ENCODE data around the gene PKD2L2. TPM values are rescaled to one million over a fixed set of nuclear protein-coding genes. Genes with fewer than 3 reads are reported as not detected.
A peak's percentile ranks its signal among the peaks of the same experiment; 100 is the strongest.

PKD2L2 gene
- polyA plus RNA-seq, 3 donors, result 0.08 TPM; not detected in 2

DNA sequence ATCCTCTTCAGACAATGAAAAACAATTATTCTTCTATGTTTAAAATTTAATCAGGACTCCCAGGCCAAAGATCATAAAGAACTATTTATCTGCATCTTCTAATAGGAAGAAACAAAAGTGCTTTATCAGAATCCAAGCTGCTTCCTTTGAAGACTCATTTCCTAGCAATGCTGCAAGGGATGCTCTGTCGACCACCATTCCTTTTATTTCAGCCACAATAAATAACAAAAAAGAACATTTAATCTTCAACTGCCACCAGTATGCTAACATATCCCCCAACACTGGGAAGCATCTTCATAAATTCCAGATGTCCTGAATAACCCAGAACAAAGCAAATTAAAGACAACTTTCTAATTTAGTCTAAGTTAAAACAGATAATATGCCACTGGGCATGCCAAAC lies 68.7 kb downstream of the PKD2L2 start:
- H3K4me3 ChIP-seq (replicated peaks in 1 of 3; ENCODE audit: low read depth in 2 of 3, low read length in 3 of 3), result no peak overlapping the region
- Mint-ChIP-seq H3K4me1 (no peaks in the 10 kb centered on the region), H3K36me3 (peaks cover 70 to 78% of the 10 kb centered on the region in 2 donors), H3K4me3 (no peak overlapping the region), H3K9me3 (no peaks in the 10 kb centered on the region), H3K27me3 (ENCODE audit: low read depth in 3 of 3) (no peaks in the 10 kb centered on the region), H3K27ac (peak overlapping the region in 1 of 7 donors; percentile 33)
- H3K79me2 ChIP-seq (ENCODE audit: insufficient read depth, low read length), result no peaks in the 10 kb centered on the region
- H2AFZ ChIP-seq (ENCODE audit: insufficient read depth, low read depth, low read length, poor library complexity, severe bottlenecking), result no peak overlapping the region
- peaks cover 8% of the 10 kb centered on the region for H4K20me1 ChIP-seq (ENCODE audit: insufficient read depth, low read length)
- H3K4me1 ChIP-seq (ENCODE audit: control insufficient read depth in 1 of 2, insufficient read depth in 2 of 2, low read length in 2 of 2), result no peaks in the 10 kb centered on the region
- H3K36me3 ChIP-seq (replicated peaks in 1 of 2; ENCODE audit: control insufficient read depth in 1 of 2, insufficient read depth in 2 of 2, low read length in 2 of 2), result peaks cover 75 to 95% of the 10 kb centered on the region in 2 donors
- WGBS (ENCODE audit: insufficient coverage), result 63% methylated on average over 1 of the region's 1 CpG
- intact Hi-C loops (cut with micrococcal nuclease), result no loop called here
- H3K27ac ChIP-seq (ENCODE audit: low read depth in 1 of 2, low read length in 2 of 2), result no peak overlapping the region
- H3K9ac ChIP-seq (ENCODE audit: insufficient read depth, low read length, poor library complexity, severe bottlenecking), result no peak overlapping the region
- H3K9me3 ChIP-seq (replicated peaks in 1 of 2; ENCODE audit: control insufficient read depth in 1 of 2, insufficient read depth in 1 of 2, low read length in 2 of 2), result no peaks in the 10 kb centered on the region
- H3K4me2 ChIP-seq (replicated peaks; ENCODE audit: extremely low read depth, low read length, poor library complexity, severe bottlenecking), result no peak overlapping the region
- no peaks in the 10 kb centered on the region for H3K27me3 ChIP-seq (ENCODE audit: control insufficient read depth in 2 of 2, insufficient read depth in 2 of 2, low read length in 2 of 2)
- TF ChIP-seq, protein P1, sequence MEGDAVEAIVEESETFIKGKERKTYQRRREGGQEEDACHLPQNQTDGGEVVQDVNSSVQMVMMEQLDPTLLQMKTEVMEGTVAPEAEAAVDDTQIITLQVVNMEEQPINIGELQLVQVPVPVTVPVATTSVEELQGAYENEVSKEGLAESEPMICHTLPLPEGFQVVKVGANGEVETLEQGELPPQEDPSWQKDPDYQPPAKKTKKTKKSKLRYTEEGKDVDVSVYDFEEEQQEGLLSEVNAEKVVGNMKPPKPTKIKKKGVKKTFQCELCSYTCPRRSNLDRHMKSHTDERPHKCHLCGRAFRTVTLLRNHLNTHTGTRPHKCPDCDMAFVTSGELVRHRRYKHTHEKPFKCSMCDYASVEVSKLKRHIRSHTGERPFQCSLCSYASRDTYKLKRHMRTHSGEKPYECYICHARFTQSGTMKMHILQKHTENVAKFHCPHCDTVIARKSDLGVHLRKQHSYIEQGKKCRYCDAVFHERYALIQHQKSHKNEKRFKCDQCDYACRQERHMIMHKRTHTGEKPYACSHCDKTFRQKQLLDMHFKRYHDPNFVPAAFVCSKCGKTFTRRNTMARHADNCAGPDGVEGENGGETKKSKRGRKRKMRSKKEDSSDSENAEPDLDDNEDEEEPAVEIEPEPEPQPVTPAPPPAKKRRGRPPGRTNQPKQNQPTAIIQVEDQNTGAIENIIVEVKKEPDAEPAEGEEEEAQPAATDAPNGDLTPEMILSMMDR (IDR thresholded peaks at IDR 0.05), result no peak
- no peak for DNase-seq

DNA sequence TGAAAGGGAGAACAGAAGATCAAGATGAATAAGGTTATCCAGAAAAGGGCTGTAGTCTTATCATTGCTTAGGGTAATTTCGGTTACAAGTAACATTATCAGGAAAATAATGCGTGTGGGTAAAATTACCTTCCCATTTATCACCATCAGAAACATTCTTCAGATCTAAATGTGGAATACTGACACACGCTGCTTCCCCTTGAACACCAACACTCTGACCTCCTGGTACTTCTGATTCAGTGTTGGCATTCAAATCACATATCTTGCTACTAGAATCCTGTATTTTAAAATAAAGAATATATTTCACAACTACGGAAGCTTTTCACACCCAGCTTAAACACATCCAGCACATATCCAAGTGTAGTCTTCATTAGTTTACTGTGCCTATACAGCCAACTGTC lies 70.2 kb downstream of the PKD2L2 start:
- WGBS (ENCODE audit: insufficient coverage), result no CpG with 5 or more reads among the region's 4 CpGs
- H3K4me3 Mint-ChIP-seq, result no peak overlapping the region
- no peak overlapping the region for H3K4me3 ChIP-seq (replicated peaks in 1 of 3; ENCODE audit: low read depth in 2 of 3, low read length in 3 of 3)
- H3K9ac ChIP-seq (ENCODE audit: insufficient read depth, low read length, poor library complexity, severe bottlenecking), result no peak overlapping the region
- H3K27ac ChIP-seq (ENCODE audit: low read depth in 1 of 2, low read length in 2 of 2), result no peak overlapping the region
- no peak overlapping the region for H2AFZ ChIP-seq (ENCODE audit: insufficient read depth, low read depth, low read length, poor library complexity, severe bottlenecking)
- no peaks in the 10 kb centered on the region for H3K79me2 ChIP-seq (ENCODE audit: insufficient read depth, low read length)
- no peaks in the 10 kb centered on the region for H3K27me3 Mint-ChIP-seq (ENCODE audit: low read depth in 3 of 3)
- H3K27me3 ChIP-seq (ENCODE audit: control insufficient read depth in 2 of 2, insufficient read depth in 2 of 2, low read length in 2 of 2), result no peaks in the 10 kb centered on the region
- H3K36me3 ChIP-seq (replicated peaks in 1 of 2; ENCODE audit: control insufficient read depth in 1 of 2, insufficient read depth in 2 of 2, low read length in 2 of 2), result peaks cover 69 to 94% of the 10 kb centered on the region in 2 donors
- H3K4me1 ChIP-seq (ENCODE audit: control insufficient read depth in 1 of 2, insufficient read depth in 2 of 2, low read length in 2 of 2), result no peaks in the 10 kb centered on the region
- peaks cover 16% of the 10 kb centered on the region for H4K20me1 ChIP-seq (ENCODE audit: insufficient read depth, low read length)
- H3K4me2 ChIP-seq (replicated peaks; ENCODE audit: extremely low read depth, low read length, poor library complexity, severe bottlenecking), result no peak overlapping the region
- no peaks in the 10 kb centered on the region for H3K9me3 Mint-ChIP-seq
- no peak for DNase-seq
- no peak overlapping the region for H3K27ac Mint-ChIP-seq
- no peaks in the 10 kb centered on the region for H3K4me1 Mint-ChIP-seq
- H3K9me3 ChIP-seq (replicated peaks in 1 of 2; ENCODE audit: control insufficient read depth in 1 of 2, insufficient read depth in 1 of 2, low read length in 2 of 2), result no peaks in the 10 kb centered on the region
- TF ChIP-seq, protein P1 (IDR thresholded peaks at IDR 0.05), result no peak
- peaks cover 60 to 67% of the 10 kb centered on the region in 2 donors for H3K36me3 Mint-ChIP-seq
- intact Hi-C loops (cut with micrococcal nuclease), result no loop called here

Measured in CD14-positive monocyte (primary cell).